HepG2 (cell line): ENCODE results near the gene CCDC38. TPM values are rescaled to one million over a fixed set of nuclear protein-coding genes. Genes with fewer than 3 reads are reported as not detected.
A peak's percentile ranks its signal among the peaks of the same experiment; 100 is the strongest.

ENCODE experiments used
- GPN1 ChIP-seq: sonication (generic); formaldehyde crosslinking; IDR thresholded peaks from 2 replicates; pipeline ENCODE4 v1.5.1; 2020; ENCODE audit warnings: missing genetic modification reagents, borderline replicate concordance
- NFIB ChIP-seq: sonication (generic); formaldehyde crosslinking; IDR thresholded peaks from 2 replicates; pipeline ENCODE4 v1.9.0; 2021; ENCODE audit warnings: missing genetic modification reagents, mild to moderate bottlenecking, borderline replicate concordance
- POGZ ChIP-seq: sonication (generic); formaldehyde crosslinking; IDR thresholded peaks from 2 replicates; pipeline ENCODE4 v1.4.0; 2020; ENCODE audit warnings: mild to moderate bottlenecking, missing genetic modification reagents
- ZNF256 ChIP-seq: sonication (generic); formaldehyde crosslinking; conservative IDR thresholded peaks from 2 replicates; pipeline ENCODE4 v1.4.0; 2020; ENCODE audit warnings: missing genetic modification reagents
- ZNF644 ChIP-seq: IDR thresholded peaks from 2 replicates; pipeline ENCODE4 v1.6.1; 2016; ENCODE audit warnings: low read depth
- ZSCAN29 ChIP-seq: sonication (generic); formaldehyde crosslinking; conservative IDR thresholded peaks from 2 replicates; pipeline ENCODE4 v1.4.0; 2020; ENCODE audit warnings: mild to moderate bottlenecking, missing genetic modification reagents
- ZXDC ChIP-seq: sonication (generic); formaldehyde crosslinking; IDR thresholded peaks from 2 replicates; pipeline ENCODE4 v1.5.0; 2020; ENCODE audit warnings: mild to moderate bottlenecking, missing genetic modification reagents
- polyA plus RNA-seq, 8 experiments: library from polyadenylated mRNA; depleted of rRNA in 3 of 8; stranded (reverse) in 7 of 8; unstranded in 1 of 8; fragments of >200 nt; fragmentation: Illumina TruSeq in 4 of 8; extraction: Trizol in 4 of 8; gene quantifications; 2 replicates each; pipeline versions ENCODE4 v1.2.1 to v1.2.3, GENCODE V29; 2011 to 2016; ENCODE audit warnings: low read depth in 4 of 8, missing spikeins in 1 of 8, mixed read lengths in 1 of 8; ENCODE audit not compliant: insufficient read depth in 1 of 8
- total RNA-seq, 5 experiments: library from RNA; depleted of rRNA; stranded (reverse); fragments of >200 nt; fragmentation: Illumina TruSeq; extraction: Trizol; gene quantifications; 2 replicates each; pipeline ENCODE4 v1.2.3, GENCODE V29; 2016; ENCODE audit warnings: low read depth in 1 of 5
- TF ChIP-seq, protein P1 (sequence below): sonication (generic); formaldehyde crosslinking; IDR thresholded peaks from 2 replicates; pipeline ENCODE4 v1.4.0; 2020; ENCODE audit warnings: missing genetic modification reagents
- TF ChIP-seq, protein P2 (sequence below): sonication (generic); formaldehyde crosslinking; IDR thresholded peaks from 2 replicates; pipeline ENCODE4 v1.4.0; 2020; ENCODE audit warnings: missing genetic modification reagents
- TF ChIP-seq, protein P3 (sequence below): IDR thresholded peaks from 2 replicates; pipeline ENCODE4 v1.6.1; 2018; ENCODE audit warnings: missing genetic modification reagents
- TF ChIP-seq, protein P4 (sequence below): sonication (generic); formaldehyde crosslinking; IDR thresholded peaks from 2 replicates; pipeline ENCODE4 v1.4.0; 2020; ENCODE audit warnings: missing genetic modification reagents, mild to moderate bottlenecking, borderline replicate concordance

CCDC38 gene
- total and polyA plus RNA-seq, 2 of the 13 experiments (the other 11 are each of a cell fraction or from before 2014, with no cell fraction given) = 0.24 to 0.32 TPM

- TF ChIP-seq, protein P1, sequence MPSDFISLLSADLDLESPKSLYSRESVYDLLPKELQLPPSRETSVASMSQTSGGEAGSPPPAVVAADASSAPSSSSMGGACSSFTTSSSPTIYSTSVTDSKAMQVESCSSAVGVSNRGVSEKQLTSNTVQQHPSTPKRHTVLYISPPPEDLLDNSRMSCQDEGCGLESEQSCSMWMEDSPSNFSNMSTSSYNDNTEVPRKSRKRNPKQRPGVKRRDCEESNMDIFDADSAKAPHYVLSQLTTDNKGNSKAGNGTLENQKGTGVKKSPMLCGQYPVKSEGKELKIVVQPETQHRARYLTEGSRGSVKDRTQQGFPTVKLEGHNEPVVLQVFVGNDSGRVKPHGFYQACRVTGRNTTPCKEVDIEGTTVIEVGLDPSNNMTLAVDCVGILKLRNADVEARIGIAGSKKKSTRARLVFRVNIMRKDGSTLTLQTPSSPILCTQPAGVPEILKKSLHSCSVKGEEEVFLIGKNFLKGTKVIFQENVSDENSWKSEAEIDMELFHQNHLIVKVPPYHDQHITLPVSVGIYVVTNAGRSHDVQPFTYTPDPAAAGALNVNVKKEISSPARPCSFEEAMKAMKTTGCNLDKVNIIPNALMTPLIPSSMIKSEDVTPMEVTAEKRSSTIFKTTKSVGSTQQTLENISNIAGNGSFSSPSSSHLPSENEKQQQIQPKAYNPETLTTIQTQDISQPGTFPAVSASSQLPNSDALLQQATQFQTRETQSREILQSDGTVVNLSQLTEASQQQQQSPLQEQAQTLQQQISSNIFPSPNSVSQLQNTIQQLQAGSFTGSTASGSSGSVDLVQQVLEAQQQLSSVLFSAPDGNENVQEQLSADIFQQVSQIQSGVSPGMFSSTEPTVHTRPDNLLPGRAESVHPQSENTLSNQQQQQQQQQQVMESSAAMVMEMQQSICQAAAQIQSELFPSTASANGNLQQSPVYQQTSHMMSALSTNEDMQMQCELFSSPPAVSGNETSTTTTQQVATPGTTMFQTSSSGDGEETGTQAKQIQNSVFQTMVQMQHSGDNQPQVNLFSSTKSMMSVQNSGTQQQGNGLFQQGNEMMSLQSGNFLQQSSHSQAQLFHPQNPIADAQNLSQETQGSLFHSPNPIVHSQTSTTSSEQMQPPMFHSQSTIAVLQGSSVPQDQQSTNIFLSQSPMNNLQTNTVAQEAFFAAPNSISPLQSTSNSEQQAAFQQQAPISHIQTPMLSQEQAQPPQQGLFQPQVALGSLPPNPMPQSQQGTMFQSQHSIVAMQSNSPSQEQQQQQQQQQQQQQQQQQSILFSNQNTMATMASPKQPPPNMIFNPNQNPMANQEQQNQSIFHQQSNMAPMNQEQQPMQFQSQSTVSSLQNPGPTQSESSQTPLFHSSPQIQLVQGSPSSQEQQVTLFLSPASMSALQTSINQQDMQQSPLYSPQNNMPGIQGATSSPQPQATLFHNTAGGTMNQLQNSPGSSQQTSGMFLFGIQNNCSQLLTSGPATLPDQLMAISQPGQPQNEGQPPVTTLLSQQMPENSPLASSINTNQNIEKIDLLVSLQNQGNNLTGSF (CRISPR knock-in tag) = no peak
- TF ChIP-seq GPN1 (CRISPR knock-in tag) (no peak), ZNF644 (CRISPR knock-in tag) (no peak), ZXDC (CRISPR knock-in tag) (no peak), ZNF256 (no peak), NFIB (CRISPR knock-in tag) (no peak), POGZ (CRISPR knock-in tag) (no peak), ZSCAN29 (CRISPR knock-in tag) (0 out of 2 replicates have a peak, but pooled peaks have one; percentile 29)
- TF ChIP-seq, protein P2, sequence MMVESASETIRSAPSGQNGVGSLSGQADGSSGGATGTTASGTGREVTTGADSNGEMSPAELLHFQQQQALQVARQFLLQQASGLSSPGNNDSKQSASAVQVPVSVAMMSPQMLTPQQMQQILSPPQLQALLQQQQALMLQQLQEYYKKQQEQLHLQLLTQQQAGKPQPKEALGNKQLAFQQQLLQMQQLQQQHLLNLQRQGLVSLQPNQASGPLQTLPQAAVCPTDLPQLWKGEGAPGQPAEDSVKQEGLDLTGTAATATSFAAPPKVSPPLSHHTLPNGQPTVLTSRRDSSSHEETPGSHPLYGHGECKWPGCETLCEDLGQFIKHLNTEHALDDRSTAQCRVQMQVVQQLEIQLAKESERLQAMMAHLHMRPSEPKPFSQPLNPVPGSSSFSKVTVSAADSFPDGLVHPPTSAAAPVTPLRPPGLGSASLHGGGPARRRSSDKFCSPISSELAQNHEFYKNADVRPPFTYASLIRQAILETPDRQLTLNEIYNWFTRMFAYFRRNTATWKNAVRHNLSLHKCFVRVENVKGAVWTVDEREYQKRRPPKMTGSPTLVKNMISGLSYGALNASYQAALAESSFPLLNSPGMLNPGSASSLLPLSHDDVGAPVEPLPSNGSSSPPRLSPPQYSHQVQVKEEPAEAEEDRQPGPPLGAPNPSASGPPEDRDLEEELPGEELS (CRISPR knock-in tag) = peak; percentile 93
- TF ChIP-seq, protein P3, sequence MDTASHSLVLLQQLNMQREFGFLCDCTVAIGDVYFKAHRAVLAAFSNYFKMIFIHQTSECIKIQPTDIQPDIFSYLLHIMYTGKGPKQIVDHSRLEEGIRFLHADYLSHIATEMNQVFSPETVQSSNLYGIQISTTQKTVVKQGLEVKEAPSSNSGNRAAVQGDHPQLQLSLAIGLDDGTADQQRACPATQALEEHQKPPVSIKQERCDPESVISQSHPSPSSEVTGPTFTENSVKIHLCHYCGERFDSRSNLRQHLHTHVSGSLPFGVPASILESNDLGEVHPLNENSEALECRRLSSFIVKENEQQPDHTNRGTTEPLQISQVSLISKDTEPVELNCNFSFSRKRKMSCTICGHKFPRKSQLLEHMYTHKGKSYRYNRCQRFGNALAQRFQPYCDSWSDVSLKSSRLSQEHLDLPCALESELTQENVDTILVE (CRISPR knock-in tag) = no peak
- TF ChIP-seq, protein P4, sequence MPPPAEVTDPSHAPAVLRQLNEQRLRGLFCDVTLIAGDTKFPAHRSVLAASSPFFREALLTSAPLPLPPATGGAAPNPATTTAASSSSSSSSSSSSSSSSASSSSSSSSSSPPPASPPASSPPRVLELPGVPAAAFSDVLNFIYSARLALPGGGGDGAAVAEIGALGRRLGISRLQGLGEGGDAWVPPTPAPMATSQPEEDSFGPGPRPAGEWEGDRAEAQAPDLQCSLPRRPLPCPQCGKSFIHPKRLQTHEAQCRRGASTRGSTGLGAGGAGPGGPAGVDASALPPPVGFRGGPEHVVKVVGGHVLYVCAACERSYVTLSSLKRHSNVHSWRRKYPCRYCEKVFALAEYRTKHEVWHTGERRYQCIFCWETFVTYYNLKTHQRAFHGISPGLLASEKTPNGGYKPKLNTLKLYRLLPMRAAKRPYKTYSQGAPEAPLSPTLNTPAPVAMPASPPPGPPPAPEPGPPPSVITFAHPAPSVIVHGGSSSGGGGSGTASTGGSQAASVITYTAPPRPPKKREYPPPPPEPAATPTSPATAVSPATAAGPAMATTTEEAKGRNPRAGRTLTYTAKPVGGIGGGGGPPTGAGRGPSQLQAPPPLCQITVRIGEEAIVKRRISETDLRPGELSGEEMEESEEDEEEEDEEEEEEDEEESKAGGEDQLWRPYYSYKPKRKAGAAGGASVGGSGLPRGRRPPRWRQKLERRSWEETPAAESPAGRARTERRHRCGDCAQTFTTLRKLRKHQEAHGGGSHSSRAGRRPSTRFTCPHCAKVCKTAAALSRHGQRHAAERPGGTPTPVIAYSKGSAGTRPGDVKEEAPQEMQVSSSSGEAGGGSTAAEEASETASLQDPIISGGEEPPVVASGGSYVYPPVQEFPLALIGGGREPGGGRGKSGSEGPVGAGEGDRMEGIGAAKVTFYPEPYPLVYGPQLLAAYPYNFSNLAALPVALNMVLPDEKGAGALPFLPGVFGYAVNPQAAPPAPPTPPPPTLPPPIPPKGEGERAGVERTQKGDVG = no peak
Measured at GRCh38 chr12:95949477-95950206, 7.2 kb upstream of the CCDC38 start (continued).
